Activated CD8-positive, alpha-beta memory T cell treated with anti-CD3 and anti-CD28 coated beads, Interleukin-2, amount 50 U/mL, for 1 hour (primary cell): Measurements from ENCODE around the gene MRPS23.
"Not testable (repeated sequence)": the region's sequence is repeated elsewhere in the genome, so short reads cannot be mapped to it uniquely, and the experiment has no call there.

Experiments
- DNase-seq: peaks from one replicate; pipeline ENCODE4 v3.0.0-alpha.2; 2020; ENCODE audit errors: extremely low read depth

MRPS23 gene

GRCh38 chr17:57864273-57864672 lies 14.4 kb upstream of the MRPS23 start:
- no peak for DNase-seq

GRCh38 chr17:57862694-57863667 lies 13.1 kb upstream of the MRPS23 start:
- no peak for DNase-seq

- no peak for DNase-seq
Measured at GRCh38 chr17:57861790-57862693, 12.2 kb upstream of the MRPS23 start.

- no peak for DNase-seq
Measured at GRCh38 chr17:57861000-57861789, 11.4 kb upstream of the MRPS23 start.

- no peak for DNase-seq
Measured at GRCh38 chr17:57860414-57860999, 10.7 kb upstream of the MRPS23 start.

GRCh38 chr17:57859601-57860413 lies 10.0 kb upstream of the MRPS23 start:
- DNase-seq: no peak

GRCh38 chr17:57858838-57859237 lies 9.0 kb upstream of the MRPS23 start:
- no peak for DNase-seq

GRCh38 chr17:57856792-57857620 lies 7.2 kb upstream of the MRPS23 start:
- DNase-seq: no peak

- DNase-seq: no peak
Measured at GRCh38 chr17:57855391-57856035, 5.7 kb upstream of the MRPS23 start.

- no peak for DNase-seq
Measured at GRCh38 chr17:57853695-57854094, 3.9 kb upstream of the MRPS23 start.

- no peak for DNase-seq
Measured at GRCh38 chr17:57852955-57853328, 3.1 kb upstream of the MRPS23 start.

GRCh38 chr17:57852092-57852954 lies 2.5 kb upstream of the MRPS23 start:
- no peak for DNase-seq

GRCh38 chr17:57849163-57849873 lies 526 bp downstream of the MRPS23 start:
- DNase-seq: no peak

GRCh38 chr17:57846056-57846945 lies 3.5 kb downstream of the MRPS23 start:
- not testable (repeated sequence) for DNase-seq

- no peak for DNase-seq
Measured at GRCh38 chr17:57842280-57842679, 7.6 kb downstream of the MRPS23 start.

- no peak for DNase-seq
Measured at GRCh38 chr17:57839571-57839923, 10.3 kb downstream of the MRPS23 start.
